ENCODE data around the gene RALGPS1.

RALGPS1 gene

DNA sequence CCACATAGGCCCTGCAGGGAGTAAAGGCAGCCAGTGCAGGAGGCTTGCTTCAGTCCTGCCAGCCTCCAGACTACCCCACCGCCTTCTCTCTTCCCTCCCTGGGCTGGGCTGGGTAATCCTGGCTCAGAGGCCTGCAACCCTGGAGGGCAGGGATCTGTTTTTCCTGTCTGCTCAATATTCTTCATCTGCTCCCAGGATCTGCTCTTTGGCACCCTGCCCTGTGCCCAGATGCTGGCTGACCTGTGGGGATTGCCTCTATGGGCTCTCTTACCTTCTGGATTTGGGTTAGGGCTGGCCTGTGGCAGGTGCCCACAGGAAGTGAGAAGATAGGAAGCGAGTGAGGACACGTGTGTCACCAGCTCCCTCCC, 215.1 kb downstream of the RALGPS1 start:
- H3K27ac ChIP-seq: no peak overlapping the region
- TF ChIP-seq, protein P1, sequence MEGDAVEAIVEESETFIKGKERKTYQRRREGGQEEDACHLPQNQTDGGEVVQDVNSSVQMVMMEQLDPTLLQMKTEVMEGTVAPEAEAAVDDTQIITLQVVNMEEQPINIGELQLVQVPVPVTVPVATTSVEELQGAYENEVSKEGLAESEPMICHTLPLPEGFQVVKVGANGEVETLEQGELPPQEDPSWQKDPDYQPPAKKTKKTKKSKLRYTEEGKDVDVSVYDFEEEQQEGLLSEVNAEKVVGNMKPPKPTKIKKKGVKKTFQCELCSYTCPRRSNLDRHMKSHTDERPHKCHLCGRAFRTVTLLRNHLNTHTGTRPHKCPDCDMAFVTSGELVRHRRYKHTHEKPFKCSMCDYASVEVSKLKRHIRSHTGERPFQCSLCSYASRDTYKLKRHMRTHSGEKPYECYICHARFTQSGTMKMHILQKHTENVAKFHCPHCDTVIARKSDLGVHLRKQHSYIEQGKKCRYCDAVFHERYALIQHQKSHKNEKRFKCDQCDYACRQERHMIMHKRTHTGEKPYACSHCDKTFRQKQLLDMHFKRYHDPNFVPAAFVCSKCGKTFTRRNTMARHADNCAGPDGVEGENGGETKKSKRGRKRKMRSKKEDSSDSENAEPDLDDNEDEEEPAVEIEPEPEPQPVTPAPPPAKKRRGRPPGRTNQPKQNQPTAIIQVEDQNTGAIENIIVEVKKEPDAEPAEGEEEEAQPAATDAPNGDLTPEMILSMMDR (conservative IDR thresholded peaks at IDR 0.05): no peak

- TF ChIP-seq, protein P1 (conservative IDR thresholded peaks at IDR 0.05): no peak
- H3K27ac ChIP-seq: no peak overlapping the region
Observed at GRCh38 chr9:127130235-127130634, 215.7 kb downstream of the RALGPS1 start.

- TF ChIP-seq, protein P1 (conservative IDR thresholded peaks at IDR 0.05): no peak
- H3K27ac ChIP-seq: no peak overlapping the region
Observed at GRCh38 chr9:127130661-127131538, 216.3 kb downstream of the RALGPS1 start.

- H3K27ac ChIP-seq: no peak overlapping the region
- TF ChIP-seq, protein P1 (conservative IDR thresholded peaks at IDR 0.05): no peak
Observed at GRCh38 chr9:127131871-127132270, 217.3 kb downstream of the RALGPS1 start.

DNA sequence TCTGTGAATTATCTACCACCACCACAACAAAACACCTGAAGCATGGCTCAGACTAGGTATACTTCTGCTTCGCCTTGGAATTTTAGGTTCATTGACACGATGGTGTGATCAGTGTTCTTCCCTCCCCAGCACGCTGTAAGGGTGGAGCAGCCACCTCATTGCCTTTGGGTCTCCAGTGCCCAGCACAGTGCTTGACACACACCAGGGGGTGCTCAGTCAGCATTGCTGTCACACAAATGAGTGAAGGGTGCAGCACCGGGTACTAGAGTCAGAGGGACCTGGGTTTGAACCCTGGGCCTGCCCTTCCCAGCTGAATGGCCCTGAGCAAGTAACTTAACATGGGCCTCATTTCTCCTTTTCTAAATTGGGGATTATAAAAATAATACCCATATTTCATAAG, 217.8 kb downstream of the RALGPS1 start:
- H3K27ac ChIP-seq: no peak overlapping the region
- TF ChIP-seq, protein P1 (conservative IDR thresholded peaks at IDR 0.05): no peak

GRCh38 chr9:127132921-127133647, 218.5 kb downstream of the RALGPS1 start:
- no peak overlapping the region; the same call in 1 of the 2 replicates for H3K27ac ChIP-seq
- TF ChIP-seq, protein P1 (conservative IDR thresholded peaks at IDR 0.05): no peak

- no peak overlapping the region; the same call in 1 of the 2 replicates for H3K27ac ChIP-seq
- TF ChIP-seq, protein P1 (conservative IDR thresholded peaks at IDR 0.05): no peak
Observed at GRCh38 chr9:127133739-127134167, 219.2 kb downstream of the RALGPS1 start.

Measured in VCaP (cell line).